Measurements from ENCODE around the gene FNBP1.

FNBP1 gene

DNA sequence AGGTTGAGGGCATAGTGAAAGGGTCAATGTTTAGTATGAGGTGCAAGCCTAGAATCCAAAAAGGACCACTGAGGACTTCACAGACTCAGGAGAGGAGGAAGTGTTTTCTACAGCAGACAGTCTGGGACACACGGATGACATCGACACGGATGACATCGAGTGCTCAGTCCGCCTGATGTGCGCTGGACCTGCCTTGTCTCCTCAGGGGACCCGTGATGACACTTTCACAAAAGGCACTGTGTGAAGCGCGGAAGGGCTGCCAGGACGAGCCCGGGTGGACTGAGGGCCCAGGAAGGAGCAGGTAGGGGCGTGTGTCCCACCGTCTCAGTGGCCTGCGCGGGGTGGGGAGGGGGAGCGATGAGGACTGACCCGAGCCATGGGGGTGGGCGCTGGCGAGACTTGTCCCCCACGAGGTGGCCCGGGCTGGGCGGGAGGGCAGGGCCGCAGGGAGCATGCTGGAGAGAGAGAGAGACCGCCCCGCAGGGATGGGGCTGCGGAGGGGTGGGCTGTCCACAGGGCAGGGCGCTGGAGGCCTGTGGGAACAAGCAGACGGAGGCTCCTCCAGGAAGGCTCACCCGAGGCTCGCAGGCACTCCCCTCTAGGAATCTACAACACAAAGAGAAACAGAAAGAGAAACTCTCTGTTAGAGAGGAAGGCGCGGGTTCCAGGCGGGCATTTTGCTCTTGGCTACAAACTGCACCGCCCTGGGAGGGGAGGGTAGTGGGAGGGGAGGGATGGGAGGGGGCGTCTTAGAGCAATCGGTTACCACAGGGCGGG is 152.9 kb downstream of the FNBP1 start:
- Histone ChIP-seq H3K4me3 (ENCODE audit: low read length in 2 of 2) (no peak overlapping the region), H3K36me3 (replicated peaks in 1 of 2; ENCODE audit: control insufficient read depth in 2 of 2, insufficient read depth in 2 of 2, low read length in 2 of 2) (peaks cover 10 to 37% of the 10 kb centered on the region in 2 donors), H2BK15ac (ENCODE audit: low read length) (peak overlapping the region; percentile 56), H3K9ac (ENCODE audit: low read depth, low read length, poor library complexity) (no peak overlapping the region), H2AFZ (ENCODE audit: low read length) (no peak overlapping the region), H3K9me3 (replicated peaks in 1 of 2; ENCODE audit: control insufficient read depth in 2 of 2, insufficient read depth in 1 of 2, low read depth in 1 of 2, low read length in 2 of 2) (peaks cover 0 to 9% of the 10 kb centered on the region in 2 donors), H3K18ac (ENCODE audit: low read length) (peak overlapping the region; percentile 91), H4K8ac (ENCODE audit: low read depth, low read length) (no peak overlapping the region), H4K91ac (ENCODE audit: low read depth, low read length, poor library complexity) (no peak overlapping the region), H3K27ac (replicated peaks; ENCODE audit: low read length) (peak overlapping the region; percentile 26), H3K23ac (ENCODE audit: low read depth, low read length, poor library complexity) (peak overlapping the region; percentile 6), H3K4ac (ENCODE audit: low read length) (peak overlapping the region; percentile 87), H2BK120ac (ENCODE audit: low read depth, low read length) (peak overlapping the region; percentile 92), H3K79me1 (ENCODE audit: low read depth, low read length) (no peaks in the 10 kb centered on the region), H2AK5ac (ENCODE audit: low read depth, low read length) (peak overlapping the region; percentile 78), H3K14ac (ENCODE audit: low read length) (peak overlapping the region; percentile 63), H3K4me2 (ENCODE audit: insufficient read depth, low read length, poor library complexity, severe bottlenecking) (peak overlapping the region; percentile 23), H3K27me3 (ENCODE audit: control insufficient read depth in 3 of 3, insufficient read depth in 3 of 3, low read depth in 1 of 3, low read length in 3 of 3) (no peaks in the 10 kb centered on the region), H2BK5ac (ENCODE audit: low read length) (peak overlapping the region; percentile 45), H3K4me1 (ENCODE audit: control insufficient read depth in 2 of 2, insufficient read depth in 1 of 2, low read depth in 1 of 2, low read length in 2 of 2) (peaks cover 10 to 15% of the 10 kb centered on the region in 2 donors), H2BK12ac (ENCODE audit: low read length) (peak overlapping the region; percentile 93)
- no CpG with 5 or more reads among the region's 37 CpGs for WGBS, 2 donors (ENCODE audit: extremely low coverage in 2 of 2, insufficient read length in 2 of 2, insufficient replicate concordance in 1 of 2)
- no peak for DNase-seq (ENCODE audit: low spot score)

DNA sequence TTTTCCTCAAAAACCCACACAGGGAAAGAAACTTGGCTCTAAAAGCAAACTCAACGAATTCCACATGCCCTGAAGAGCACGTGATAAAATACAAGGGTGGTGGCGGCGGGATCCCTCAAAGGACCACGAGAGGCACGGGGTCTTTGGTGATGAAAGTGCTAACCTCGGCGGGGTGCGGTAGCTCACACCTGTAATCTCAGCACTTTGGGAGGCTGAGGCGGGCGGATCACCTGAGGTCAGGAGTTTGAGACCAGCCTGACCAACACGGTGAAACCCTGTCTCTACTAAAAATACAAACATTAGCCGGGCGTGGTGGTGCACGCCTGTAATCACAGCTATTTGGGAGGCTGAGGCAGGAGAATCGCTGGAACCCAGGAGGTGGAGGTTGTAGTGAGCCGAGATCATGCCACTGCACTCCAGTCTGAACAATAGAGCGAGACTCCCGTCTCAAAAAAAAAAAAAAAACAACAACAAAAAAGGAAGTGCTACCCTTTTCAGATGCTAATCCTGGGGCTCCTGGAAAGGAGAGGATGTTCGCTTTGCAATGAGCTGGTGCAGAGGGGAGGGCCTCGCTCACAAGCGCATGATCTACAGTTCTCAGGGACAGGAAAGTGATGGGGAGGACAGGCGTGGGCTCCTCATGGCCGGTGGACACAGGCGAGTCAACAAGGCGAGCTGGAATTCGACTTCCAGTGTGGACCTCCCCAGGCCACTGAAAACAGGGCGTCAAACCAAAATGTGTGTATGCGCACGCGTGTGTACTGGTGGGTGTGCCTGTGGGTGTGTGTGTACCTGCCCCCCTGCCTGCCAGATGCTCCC is 153.7 kb downstream of the FNBP1 start:
- H2AK5ac ChIP-seq (ENCODE audit: low read depth, low read length) = no peak overlapping the region

DNA sequence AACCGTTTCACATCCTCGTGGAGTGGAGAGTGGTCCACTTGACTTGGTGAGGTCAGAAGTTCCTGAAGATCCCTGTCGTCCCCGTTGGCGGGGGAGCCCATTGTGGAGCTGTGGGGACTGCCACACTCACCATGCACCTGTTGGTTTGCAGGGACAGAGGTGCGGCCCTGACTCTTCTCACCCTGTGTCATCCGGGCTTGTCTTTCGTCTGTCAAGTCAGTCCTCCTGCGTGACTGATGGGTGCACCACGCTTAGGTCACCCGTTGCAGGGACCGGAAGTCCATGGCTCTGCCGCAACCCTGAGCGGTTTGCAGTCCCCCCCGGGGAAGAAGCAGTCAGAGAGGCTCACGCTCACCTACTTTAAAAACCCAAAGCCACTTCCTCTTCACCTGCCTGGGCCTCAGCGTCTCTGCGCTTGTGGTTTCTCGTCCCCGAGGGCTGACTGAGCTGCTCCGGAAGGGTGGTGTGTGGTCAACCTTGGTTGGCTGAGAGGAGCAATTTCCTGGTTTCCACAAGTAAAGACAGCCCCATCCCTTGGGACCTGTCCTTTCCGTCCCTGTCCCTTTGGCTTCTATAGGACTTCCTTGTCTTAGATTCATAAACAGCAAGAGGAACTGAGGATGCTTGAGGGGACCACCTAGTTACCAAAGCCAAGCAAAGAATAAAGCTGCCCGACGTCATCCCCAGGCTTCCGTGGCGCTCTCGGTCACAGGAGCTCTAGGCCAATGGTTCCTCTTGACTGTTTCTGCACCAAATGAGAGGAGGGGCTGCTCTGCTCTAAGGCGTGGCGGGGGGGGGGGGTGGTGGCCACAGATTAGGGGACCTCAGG is 154.5 kb downstream of the FNBP1 start:
- H3K4me2 ChIP-seq (ENCODE audit: insufficient read depth, low read length, poor library complexity, severe bottlenecking) = no peak overlapping the region
- H3K4me1 ChIP-seq (ENCODE audit: control insufficient read depth in 2 of 2, insufficient read depth in 1 of 2, low read depth in 1 of 2, low read length in 2 of 2) = peaks cover 16 to 25% of the 10 kb centered on the region in 2 donors
- H3K36me3 ChIP-seq (replicated peaks in 1 of 2; ENCODE audit: control insufficient read depth in 2 of 2, insufficient read depth in 2 of 2, low read length in 2 of 2) = peaks cover 5 to 25% of the 10 kb centered on the region in 2 donors
- H2AK5ac ChIP-seq (ENCODE audit: low read depth, low read length) = no peak overlapping the region
- no peaks in the 10 kb centered on the region for H3K27me3 ChIP-seq (ENCODE audit: control insufficient read depth in 3 of 3, insufficient read depth in 3 of 3, low read depth in 1 of 3, low read length in 3 of 3)
- peaks cover 0 to 9% of the 10 kb centered on the region in 2 donors for H3K9me3 ChIP-seq (replicated peaks in 1 of 2; ENCODE audit: control insufficient read depth in 2 of 2, insufficient read depth in 1 of 2, low read depth in 1 of 2, low read length in 2 of 2)
- H3K4me3 ChIP-seq (ENCODE audit: low read length in 2 of 2) = no peak overlapping the region
- H3K27ac ChIP-seq (replicated peaks; ENCODE audit: low read length) = no peak overlapping the region
- H3K4ac ChIP-seq (ENCODE audit: low read length) = no peak overlapping the region
- H4K91ac ChIP-seq (ENCODE audit: low read depth, low read length, poor library complexity) = no peak overlapping the region
- no peak overlapping the region for H3K18ac ChIP-seq (ENCODE audit: low read length)
- H2BK120ac ChIP-seq (ENCODE audit: low read depth, low read length) = no peak overlapping the region
- H3K14ac ChIP-seq (ENCODE audit: low read length) = no peak overlapping the region
- H2BK5ac ChIP-seq (ENCODE audit: low read length) = no peak overlapping the region
- no peak overlapping the region for H3K9ac ChIP-seq (ENCODE audit: low read depth, low read length, poor library complexity)
- H2BK15ac ChIP-seq (ENCODE audit: low read length) = no peak overlapping the region
- H2BK12ac ChIP-seq (ENCODE audit: low read length) = peak overlapping the region; percentile 14
- DNase-seq (ENCODE audit: low spot score) = no peak
- WGBS, 2 donors (ENCODE audit: extremely low coverage in 2 of 2, insufficient read length in 2 of 2, insufficient replicate concordance in 1 of 2) = no CpG with 5 or more reads among the region's 29 CpGs
- no peak overlapping the region for H2AFZ ChIP-seq (ENCODE audit: low read length)
- no peaks in the 10 kb centered on the region for H3K79me1 ChIP-seq (ENCODE audit: low read depth, low read length)
- no peak overlapping the region for H4K8ac ChIP-seq (ENCODE audit: low read depth, low read length)
- H3K23ac ChIP-seq (ENCODE audit: low read depth, low read length, poor library complexity) = no peak overlapping the region

More for the DNA sequence above, 153.7 kb downstream of the FNBP1 start:
- H3K27me3 ChIP-seq (ENCODE audit: control insufficient read depth in 3 of 3, insufficient read depth in 3 of 3, low read depth in 1 of 3, low read length in 3 of 3) = no peaks in the 10 kb centered on the region
- H3K9ac ChIP-seq (ENCODE audit: low read depth, low read length, poor library complexity) = no peak overlapping the region
- DNase-seq (ENCODE audit: low spot score) = no peak
- H2BK5ac ChIP-seq (ENCODE audit: low read length) = no peak overlapping the region
- H2BK120ac ChIP-seq (ENCODE audit: low read depth, low read length) = peak overlapping the region; percentile 92
- H3K14ac ChIP-seq (ENCODE audit: low read length) = no peak overlapping the region
- H3K9me3 ChIP-seq (replicated peaks in 1 of 2; ENCODE audit: control insufficient read depth in 2 of 2, insufficient read depth in 1 of 2, low read depth in 1 of 2, low read length in 2 of 2) = peaks cover 0 to 9% of the 10 kb centered on the region in 2 donors
- H2AFZ ChIP-seq (ENCODE audit: low read length) = no peak overlapping the region
- peak overlapping the region; percentile 91 for H3K18ac ChIP-seq (ENCODE audit: low read length)
- H4K91ac ChIP-seq (ENCODE audit: low read depth, low read length, poor library complexity) = no peak overlapping the region
- WGBS, 2 donors (ENCODE audit: extremely low coverage in 2 of 2, insufficient read length in 2 of 2, insufficient replicate concordance in 1 of 2) = no CpG with 5 or more reads among the region's 31 CpGs
- H3K4me1 ChIP-seq (ENCODE audit: control insufficient read depth in 2 of 2, insufficient read depth in 1 of 2, low read depth in 1 of 2, low read length in 2 of 2) = peaks cover 16 to 21% of the 10 kb centered on the region in 2 donors
- H3K36me3 ChIP-seq (replicated peaks in 1 of 2; ENCODE audit: control insufficient read depth in 2 of 2, insufficient read depth in 2 of 2, low read length in 2 of 2) = peaks cover 8 to 30% of the 10 kb centered on the region in 2 donors
- H4K8ac ChIP-seq (ENCODE audit: low read depth, low read length) = no peak overlapping the region
- H2BK12ac ChIP-seq (ENCODE audit: low read length) = peak overlapping the region; percentile 93
- peak overlapping the region; percentile 6 for H3K23ac ChIP-seq (ENCODE audit: low read depth, low read length, poor library complexity)
- peak overlapping the region; percentile 87 for H3K4ac ChIP-seq (ENCODE audit: low read length)
- no peak overlapping the region for H3K4me3 ChIP-seq (ENCODE audit: low read length in 2 of 2)
- peak overlapping the region; percentile 26 for H3K27ac ChIP-seq (replicated peaks; ENCODE audit: low read length)
- no peaks in the 10 kb centered on the region for H3K79me1 ChIP-seq (ENCODE audit: low read depth, low read length)
- peak overlapping the region; percentile 56 for H2BK15ac ChIP-seq (ENCODE audit: low read length)
- no peak overlapping the region for H3K4me2 ChIP-seq (ENCODE audit: insufficient read depth, low read length, poor library complexity, severe bottlenecking)
